IMR-90 (cell line): ENCODE measurements around the gene NEURL2. TPM values are rescaled to one million over a fixed set of nuclear protein-coding genes. Genes with fewer than 3 reads are reported as not detected.

Source experiments
- ATAC-seq: fragments of 200-7000 bp; cut with Tn5 transposase; 2 replicates; pipeline ENCODE4 v1.9.1; 2020; ENCODE audit warnings: low read depth, mild to moderate bottlenecking, moderate library complexity
- BruUV-seq: library from RNA; stranded (reverse); fragments of 400-500 nt; replicated peaks from 2 replicates; lab custom pipeline; 2021; lab: Mats Ljungman, UMichigan
- CTCF ChIA-PET: fragments of 300-600 bp; formaldehyde crosslinking; extraction: SDS; loops from one replicate; lab custom pipeline; 2021; ENCODE audit warnings: antibody characterized with exemption; lab: Yijun Ruan, JAX
- POLR2A ChIA-PET: fragments of 300-600 bp; sonication (Branson Sonifier 250); formaldehyde crosslinking; loops from one replicate; lab custom pipeline; 2022; ENCODE audit warnings: antibody characterized with exemption; ENCODE audit not compliant: unreplicated experiment; lab: Charles Lee
- DNase-seq: peaks from one replicate; pipeline ENCODE4 v3.0.0; 2013
- H2AFZ ChIP-seq: replicated peaks from 2 replicates; pipeline ENCODE3; 2013; ENCODE audit warnings: low read length, mild to moderate bottlenecking; ENCODE audit not compliant: poor library complexity
- H2AK5ac ChIP-seq: 2 replicates; pipeline ENCODE4 v1.6.1; 2013; ENCODE audit warnings: low read depth, low read length, inconsistent platforms
- H2AK9ac ChIP-seq: replicated peaks from 2 replicates; pipeline ENCODE3; 2013; ENCODE audit warnings: mild to moderate bottlenecking, low read depth, low read length, moderate library complexity; ENCODE audit not compliant: poor library complexity
- H2BK120ac ChIP-seq: 2 replicates; pipeline ENCODE4 v1.6.1; 2013; ENCODE audit warnings: low read depth, low read length, inconsistent platforms
- H2BK15ac ChIP-seq: 3 replicates; pipeline ENCODE4 v1.6.1; 2013; ENCODE audit warnings: low read depth, low read length, inconsistent platforms
- H2BK20ac ChIP-seq: 2 replicates; pipeline ENCODE4 v1.6.1; 2013; ENCODE audit warnings: low read depth, mild to moderate bottlenecking, inconsistent platforms, low read length, moderate library complexity
- H2BK5ac ChIP-seq: 2 replicates; pipeline ENCODE4 v1.6.1; 2013; ENCODE audit warnings: mild to moderate bottlenecking, low read depth, low read length, inconsistent platforms; ENCODE audit not compliant: poor library complexity, severe bottlenecking
- H3K14ac ChIP-seq: replicated peaks from 2 replicates; pipeline ENCODE4 v1.6.1; 2013; ENCODE audit warnings: low read depth, low read length, inconsistent platforms
- H3K18ac ChIP-seq: 2 replicates; pipeline ENCODE4 v1.6.1; 2013; ENCODE audit warnings: low read depth, low read length, control low read depth
- H3K23ac ChIP-seq: 2 replicates; pipeline ENCODE4 v1.6.1; 2013; ENCODE audit warnings: low read depth, low read length, inconsistent platforms
- H3K27ac ChIP-seq: 2 replicates; pipeline ENCODE4 v1.5.1; 2013; ENCODE audit warnings: mild to moderate bottlenecking, control low read depth, low read length; ENCODE audit not compliant: insufficient read depth
- H3K27me3 ChIP-seq: 2 replicates; pipeline ENCODE4 v1.6.1; 2013; ENCODE audit warnings: low read length; ENCODE audit not compliant: control insufficient read depth, insufficient read depth
- H3K36me3 ChIP-seq: 2 replicates; pipeline ENCODE4 v1.6.1; 2013; ENCODE audit warnings: low read length, mixed read lengths; ENCODE audit not compliant: control insufficient read depth, insufficient read depth
- H3K4ac ChIP-seq: 2 replicates; pipeline ENCODE4 v1.6.1; 2013; ENCODE audit warnings: low read depth, low read length, inconsistent platforms
- H3K4me1 ChIP-seq: 2 replicates; pipeline ENCODE4 v1.6.1; 2013; ENCODE audit warnings: low read length, mixed read lengths; ENCODE audit not compliant: control insufficient read depth, insufficient read depth
- H3K4me2 ChIP-seq: 2 replicates; pipeline ENCODE4 v1.6.1; 2013; ENCODE audit warnings: low read depth, mild to moderate bottlenecking, control low read depth, low read length, moderate library complexity
- H3K4me3 ChIP-seq: 2 replicates; pipeline ENCODE4 v1.5.1; 2013; ENCODE audit warnings: low read depth, mild to moderate bottlenecking, control low read depth, low read length, moderate library complexity; ENCODE audit not compliant: insufficient read depth
- H3K56ac ChIP-seq: 2 replicates; pipeline ENCODE4 v1.6.1; 2013; ENCODE audit warnings: low read length, inconsistent platforms; ENCODE audit not compliant: insufficient read depth; ENCODE audit errors: extremely low read depth
- H3K79me1 ChIP-seq, 2 experiments: 2 replicates each; pipeline ENCODE4 v1.6.1; 2013; ENCODE audit warnings: low read length in 2 of 2, inconsistent platforms in 1 of 2, low read depth in 1 of 2
- H3K9ac ChIP-seq: 2 replicates; pipeline ENCODE4 v1.6.1; 2013; ENCODE audit warnings: low read depth, low read length, control low read depth
- H3K9me1 ChIP-seq: 2 replicates; pipeline ENCODE4 v1.6.1; 2013; ENCODE audit warnings: low read length, inconsistent platforms; ENCODE audit not compliant: insufficient read depth
- H3K9me3 ChIP-seq: 2 replicates; pipeline ENCODE4 v1.6.1; 2013; ENCODE audit warnings: low read length; ENCODE audit not compliant: control insufficient read depth, insufficient read depth
- H4K20me1 ChIP-seq: 2 replicates; pipeline ENCODE4 v1.6.1; 2013; ENCODE audit warnings: low read length, inconsistent platforms; ENCODE audit not compliant: insufficient read depth
- H4K5ac ChIP-seq: 2 replicates; pipeline ENCODE4 v1.6.1; 2013; ENCODE audit warnings: mild to moderate bottlenecking, low read depth, low read length, control low read depth
- H4K8ac ChIP-seq, 2 experiments: 2 replicates each; pipeline ENCODE4 v1.6.1; 2013; ENCODE audit warnings: low read depth in 2 of 2, low read length in 2 of 2, control low read depth in 1 of 2, inconsistent platforms in 1 of 2
- H4K91ac ChIP-seq: 2 replicates; pipeline ENCODE4 v1.6.1; 2013; ENCODE audit warnings: low read depth, low read length, inconsistent platforms; ENCODE audit not compliant: insufficient read depth
- BHLHE40 ChIP-seq: fragments of 150-350 bp; IDR thresholded peaks from 2 replicates; pipeline ENCODE4 v1.6.1; 2016; ENCODE audit warnings: mild to moderate bottlenecking, low read depth, low read length
- CEBPB ChIP-seq: IDR thresholded peaks from 2 replicates; pipeline ENCODE4 v1.6.1; 2012; ENCODE audit warnings: low read depth, low read length, improper control_type of control experiment
- FOS ChIP-seq: fragments of 150-350 bp; IDR thresholded peaks from 2 replicates; pipeline ENCODE4 v1.6.1; 2016; ENCODE audit warnings: low read depth, low read length
- MAZ ChIP-seq: IDR thresholded peaks from 2 replicates; pipeline ENCODE4 v1.6.1; 2012; ENCODE audit warnings: low read depth, mild to moderate bottlenecking, low read length, improper control_type of control experiment, moderate library complexity, borderline replicate concordance
- MXI1 ChIP-seq: IDR thresholded peaks from 2 replicates; pipeline ENCODE4 v1.6.1; 2012; ENCODE audit warnings: low read depth, mild to moderate bottlenecking, low read length, moderate library complexity, borderline replicate concordance
- NFE2L2 ChIP-seq: fragments of 150-350 bp; IDR thresholded peaks from 2 replicates; pipeline ENCODE4 v1.6.1; 2016; ENCODE audit warnings: low read depth, mild to moderate bottlenecking, low read length
- POLR2A ChIP-seq: IDR thresholded peaks from 2 replicates; pipeline ENCODE4 v1.6.1; 2012; ENCODE audit warnings: mild to moderate bottlenecking, low read depth, low read length
- RAD21 ChIP-seq: IDR thresholded peaks from 2 replicates; pipeline ENCODE4 v1.6.1; 2012; ENCODE audit warnings: low read length, improper control_type of control experiment
- RCOR1 ChIP-seq: IDR thresholded peaks from 2 replicates; pipeline ENCODE4 v1.6.1; 2012; ENCODE audit warnings: mild to moderate bottlenecking, low read length, improper control_type of control experiment; ENCODE audit not compliant: insufficient replicate concordance
- RFX5 ChIP-seq: IDR thresholded peaks from 2 replicates; pipeline ENCODE4 v1.8.0; 2012; ENCODE audit warnings: low read depth, mild to moderate bottlenecking, low read length, moderate library complexity
- SMC3 ChIP-seq: fragments of 150-350 bp; IDR thresholded peaks from 2 replicates; pipeline ENCODE4 v1.6.1; 2016; ENCODE audit warnings: low read depth, mild to moderate bottlenecking, antibody characterized with exemption, low read length, moderate library complexity
- WGBS, 2 experiments: methylation state at CpG; one replicate each; pipeline versions ENCODE4 v1.1.5 to v1.1.7; 2013; ENCODE audit warnings: missing lambda C conversion rate in 2 of 2; ENCODE audit not compliant: insufficient read length in 1 of 2; ENCODE audit errors: extremely low coverage in 2 of 2; 5-methylcytosine and 5-hydroxymethylcytosine counted together
- dilution Hi-C: fragments of 300-500 bp; cut with HindIII; formaldehyde crosslinking; loops from one replicate; pipeline ENCODE4 v1.14.3; 2018; ENCODE audit warnings: low sequenced_read_pairs; ENCODE audit not compliant: unreplicated experiment
- in situ Hi-C: fragments of 300-500 bp; cut with MboI; formaldehyde crosslinking; loops from 3 replicates; pipeline ENCODE4 v1.14.3; 2019; ENCODE audit warnings: low sequenced_read_pairs, inconsistent platforms, mixed read lengths
- intact Hi-C: fragments of 100-400 bp; cut with micrococcal nuclease; formaldehyde crosslinking; loops from 2 replicates; pipeline ENCODE4 v1.10.0; 2022
- polyA plus RNA-seq, 3 experiments: library from polyadenylated mRNA; depleted of rRNA; stranded (reverse); fragments of >200 nt; gene quantifications; 2 replicates each; pipeline ENCODE4 v1.2.3, GENCODE V29; 2012; ENCODE audit warnings: low replicate concordance in 1 of 3
- total RNA-seq: library from RNA; depleted of rRNA; stranded (reverse); fragments of >200 nt; gene quantifications from 2 replicates; pipeline ENCODE4 v1.2.3, GENCODE V29; 2012
- TF ChIP-seq, protein P1 (sequence below): fragments of 150-350 bp; IDR thresholded peaks from 2 replicates; pipeline ENCODE4 v1.6.1; 2016; ENCODE audit warnings: low read depth, mild to moderate bottlenecking, low read length, moderate library complexity, borderline replicate concordance
- TF ChIP-seq, protein P2 (sequence below): fragments of 150-350 bp; IDR thresholded peaks from 2 replicates; pipeline ENCODE4 v1.6.1; 2017; ENCODE audit warnings: mild to moderate bottlenecking, antibody characterized with exemption, low read length, low read depth

Gene NEURL2
- total and polyA plus RNA-seq, 2 of the 4 experiments (the other 2 are of a cell fraction) = 1.1 to 2.5 TPM

DNA sequence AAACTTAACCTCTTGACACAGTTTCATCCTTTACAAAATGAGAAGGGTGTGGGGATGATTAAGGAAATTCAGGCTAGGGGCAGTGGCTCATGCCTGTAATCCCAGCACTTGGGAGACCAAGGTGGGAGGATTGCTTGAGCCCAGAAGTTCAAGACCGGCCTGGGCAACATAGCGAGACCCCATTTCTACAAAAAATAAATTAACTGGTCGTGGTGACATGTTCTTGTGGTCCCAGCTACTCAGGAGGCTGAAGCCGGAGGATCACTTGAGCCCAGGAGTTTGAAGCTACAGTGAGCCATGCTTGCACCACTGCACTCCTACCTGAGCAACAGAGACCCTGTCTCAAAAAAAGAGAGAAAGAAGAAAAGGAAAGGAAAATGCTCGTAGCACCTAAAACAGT, 24.6 kb downstream of the NEURL2 start:
- TF ChIP-seq SMC3 = no peak
- no peak for TF ChIP-seq BHLHE40
- no peak for TF ChIP-seq CEBPB
- no peak for TF ChIP-seq NFE2L2
- no peak for TF ChIP-seq MXI1
- TF ChIP-seq POLR2A = no peak
- no peak for TF ChIP-seq MAZ
- TF ChIP-seq RCOR1 = no peak
- no peak for TF ChIP-seq RAD21
- TF ChIP-seq, protein P1, sequence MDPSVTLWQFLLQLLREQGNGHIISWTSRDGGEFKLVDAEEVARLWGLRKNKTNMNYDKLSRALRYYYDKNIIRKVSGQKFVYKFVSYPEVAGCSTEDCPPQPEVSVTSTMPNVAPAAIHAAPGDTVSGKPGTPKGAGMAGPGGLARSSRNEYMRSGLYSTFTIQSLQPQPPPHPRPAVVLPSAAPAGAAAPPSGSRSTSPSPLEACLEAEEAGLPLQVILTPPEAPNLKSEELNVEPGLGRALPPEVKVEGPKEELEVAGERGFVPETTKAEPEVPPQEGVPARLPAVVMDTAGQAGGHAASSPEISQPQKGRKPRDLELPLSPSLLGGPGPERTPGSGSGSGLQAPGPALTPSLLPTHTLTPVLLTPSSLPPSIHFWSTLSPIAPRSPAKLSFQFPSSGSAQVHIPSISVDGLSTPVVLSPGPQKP = no peak
- TF ChIP-seq FOS = no peak
- no peak for TF ChIP-seq RFX5
- TF ChIP-seq, protein P2, sequence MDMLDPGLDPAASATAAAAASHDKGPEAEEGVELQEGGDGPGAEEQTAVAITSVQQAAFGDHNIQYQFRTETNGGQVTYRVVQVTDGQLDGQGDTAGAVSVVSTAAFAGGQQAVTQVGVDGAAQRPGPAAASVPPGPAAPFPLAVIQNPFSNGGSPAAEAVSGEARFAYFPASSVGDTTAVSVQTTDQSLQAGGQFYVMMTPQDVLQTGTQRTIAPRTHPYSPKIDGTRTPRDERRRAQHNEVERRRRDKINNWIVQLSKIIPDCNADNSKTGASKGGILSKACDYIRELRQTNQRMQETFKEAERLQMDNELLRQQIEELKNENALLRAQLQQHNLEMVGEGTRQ = no peak
- H2BK120ac ChIP-seq = peak overlapping the region; percentile 27; the same call in 1 of the 2 replicates

More for the DNA sequence above, 24.6 kb downstream of the NEURL2 start:
- no TSS peak for BruUV-seq
- Histone ChIP-seq H3K36me3 (no peaks in the 10 kb centered on the region), H3K4me1 (0 out of 2 replicates have a peak, but pooled peaks cover 3% of the 10 kb centered on the region), H2AK9ac (no peak overlapping the region), H2AFZ (no peak overlapping the region), H3K27me3 (no peaks in the 10 kb centered on the region), H2BK20ac (peak overlapping the region; percentile 60; the same call in 1 of the 2 replicates), H4K8ac (peak overlapping the region in 1 of 2 experiments; percentile 21; a peak in 1 of 4 replicates), H3K9ac (no peak overlapping the region), H4K91ac (0 out of 2 replicates have a peak overlapping the region, but pooled peaks have one; percentile 9), H3K9me3 (no peaks in the 10 kb centered on the region), H4K20me1 (no peaks in the 10 kb centered on the region; the same call in 1 of the 2 replicates), H2BK5ac (no peak overlapping the region), H3K79me1 (peaks cover 7 to 12% of the 10 kb centered on the region in 2 experiments), H3K4me2 (no peak overlapping the region), H3K56ac (no peak overlapping the region), H4K5ac (no peak overlapping the region), H3K27ac (0 out of 2 replicates have a peak overlapping the region, but pooled peaks have one; percentile 23), H3K9me1 (no peaks in the 10 kb centered on the region; the same call in 1 of the 2 replicates), H2AK5ac (0 out of 2 replicates have a peak overlapping the region, but pooled peaks have one; percentile 27), H3K4me3 (no peak overlapping the region), H3K14ac (no peak overlapping the region), H3K23ac (no peak overlapping the region), H3K4ac (peak overlapping the region; percentile 15; the same call in 1 of the 2 replicates), H3K18ac (no peak overlapping the region), H2BK15ac (peak overlapping the region; percentile 70; the same call in 2 of the 3 replicates)
- WGBS, 2 experiments = 100% methylated on average over 1 of the region's 5 CpGs; no CpG with 5 or more reads in 1 of the 2 experiments
- dilution Hi-C loops = no loop called here
- CTCF ChIA-PET = no interaction called here
- intact Hi-C loops = no loop called here
- in situ Hi-C loops = no loop called here
- ATAC-seq (no peak), DNase-seq (no peak)
- POLR2A ChIA-PET = no interaction called here
